Inferior parietal cortex (tissue), 1 donor: ENCODE data around the gene FOXS1.
A peak's percentile ranks its signal among the peaks of the same experiment; 100 is the strongest.

Experiments
- DNase-seq: peaks from one replicate; pipeline ENCODE4 v3.0.0-alpha.2; 2016; ENCODE audit errors: extremely low spot score

Gene FOXS1

DNA sequence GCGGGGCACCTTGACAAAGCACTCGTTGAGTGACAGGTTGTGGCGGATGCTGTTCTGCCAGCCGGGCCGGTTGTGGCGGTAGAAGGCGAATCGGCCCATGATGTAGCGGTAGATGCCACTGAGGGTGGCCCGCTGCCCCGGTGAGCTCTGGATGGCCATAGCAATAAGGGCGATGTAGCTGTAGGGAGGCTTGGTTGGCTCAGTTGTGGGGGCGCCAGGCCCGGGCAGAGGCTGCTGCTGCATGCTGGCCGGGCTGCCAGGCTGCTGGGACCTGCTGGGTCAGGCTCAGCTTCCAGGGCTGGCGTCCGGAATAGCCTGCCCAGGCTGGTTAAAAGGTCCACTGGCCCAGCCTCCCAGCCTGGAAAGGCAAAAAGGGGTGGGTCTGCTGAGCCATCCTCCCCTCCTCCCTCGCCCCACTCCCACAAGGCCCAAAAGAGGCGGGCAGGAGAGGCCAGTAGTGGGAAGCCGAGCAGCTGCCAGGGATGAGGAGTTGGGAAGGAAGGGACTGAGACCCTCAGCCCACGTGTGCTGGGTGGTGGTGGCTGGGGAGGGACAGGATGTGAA, at the start of gene FOXS1:
TSS of gene FOXS1 (minus strand) at position 305 of the 564 bp plus-strand sequence. CDS start at position 243, 62 bp downstream.
- no peak for DNase-seq

DNA sequence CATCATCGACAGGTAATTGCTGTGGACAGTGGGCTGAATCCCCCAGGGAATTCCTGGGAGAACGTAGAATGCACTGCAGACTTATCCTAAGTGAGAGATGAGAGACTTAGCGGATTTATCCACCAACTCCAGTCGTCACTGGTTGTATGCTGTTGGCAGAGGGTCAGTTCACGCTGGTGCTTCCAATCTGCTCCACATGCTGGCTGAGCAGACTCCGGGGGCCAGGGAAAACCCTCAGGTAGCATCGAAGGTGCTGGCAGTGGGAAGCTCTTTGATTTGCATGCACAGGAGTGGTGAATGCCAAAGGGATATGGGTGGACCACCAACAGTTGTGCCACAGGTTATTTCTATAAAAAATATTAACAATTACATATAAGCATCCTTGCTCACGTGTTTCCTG, 45.2 kb upstream of the FOXS1 start:
- no peak for DNase-seq

DNA sequence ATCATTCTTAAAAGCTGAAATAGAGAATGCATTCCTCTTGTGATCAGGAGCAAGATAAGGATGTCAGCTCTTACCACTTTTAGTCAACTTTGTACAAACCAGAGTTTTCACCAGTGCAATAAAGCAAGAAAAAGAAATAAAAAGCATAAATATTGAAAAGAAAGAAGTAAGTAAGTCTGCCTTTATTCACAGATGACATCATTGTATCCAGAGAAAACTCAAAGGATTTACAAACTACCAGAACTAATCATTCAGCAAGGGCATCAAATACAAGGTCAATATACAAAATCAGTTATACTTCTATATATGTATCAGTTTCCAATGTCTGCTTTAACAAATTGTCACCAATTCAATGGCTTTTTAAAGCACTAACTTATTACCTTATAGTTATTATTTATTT, 38.4 kb upstream of the FOXS1 start:
- DNase-seq, result no peak

DNA sequence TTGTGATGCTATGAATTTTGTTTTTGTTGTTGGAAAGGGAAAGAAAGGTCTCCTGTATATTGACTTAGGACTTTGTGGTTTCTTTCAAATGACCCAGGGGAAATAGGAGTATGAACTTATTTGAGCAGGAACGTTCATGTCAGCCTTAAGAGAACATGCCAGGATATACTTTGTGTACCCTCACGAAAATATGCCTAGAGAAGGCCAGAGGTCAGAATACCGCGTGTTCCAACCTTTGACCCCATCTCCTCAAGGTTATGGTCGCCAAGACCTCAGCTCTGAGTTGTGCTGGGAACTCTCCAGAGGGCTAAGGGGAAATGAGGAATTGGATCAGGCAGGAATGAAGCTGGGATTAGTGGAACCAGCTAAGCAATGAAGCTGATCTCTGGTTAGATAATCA, 36.5 kb upstream of the FOXS1 start:
- no peak for DNase-seq

DNA sequence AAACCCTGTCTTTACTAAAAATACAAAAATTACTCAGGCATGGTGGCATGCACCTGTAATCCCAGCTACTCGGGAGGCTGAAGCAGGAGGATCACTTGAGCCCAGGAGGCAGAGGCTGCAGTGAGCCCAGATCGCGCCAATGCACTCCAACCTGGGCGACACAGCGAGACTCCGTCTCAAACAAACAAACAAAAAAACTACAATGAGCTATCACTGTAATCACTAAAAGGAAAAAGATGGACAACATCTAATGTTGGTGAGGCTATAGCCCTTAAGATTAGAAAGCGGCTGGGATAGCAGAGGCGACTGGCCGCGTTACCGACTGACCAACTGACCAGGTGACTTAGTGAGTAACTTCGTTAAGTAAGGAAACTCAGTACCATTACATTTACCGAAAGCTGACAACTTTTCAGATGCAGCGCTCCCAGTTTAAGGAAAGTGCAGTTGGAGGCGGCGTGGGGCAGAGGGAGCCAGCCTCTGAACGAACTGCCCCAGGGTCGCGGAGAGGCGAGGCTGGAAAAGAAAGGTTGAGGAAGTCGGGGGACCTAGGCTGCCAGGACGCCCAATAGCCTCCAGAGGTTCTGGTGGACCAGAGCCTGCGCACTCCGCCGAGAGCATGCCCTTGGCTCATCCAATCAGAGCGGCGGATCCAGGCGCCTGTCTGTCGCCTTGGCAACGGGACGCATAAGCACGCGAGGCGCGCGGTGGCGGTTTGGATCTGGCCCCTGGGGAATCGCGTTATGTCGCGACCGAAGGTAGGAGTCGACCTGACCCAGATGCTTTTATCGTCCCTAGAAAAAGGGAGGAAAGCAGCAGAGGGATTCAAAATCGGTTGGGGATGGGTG, 34.0 kb upstream of the FOXS1 start:
- peak; percentile 94 for DNase-seq

DNA sequence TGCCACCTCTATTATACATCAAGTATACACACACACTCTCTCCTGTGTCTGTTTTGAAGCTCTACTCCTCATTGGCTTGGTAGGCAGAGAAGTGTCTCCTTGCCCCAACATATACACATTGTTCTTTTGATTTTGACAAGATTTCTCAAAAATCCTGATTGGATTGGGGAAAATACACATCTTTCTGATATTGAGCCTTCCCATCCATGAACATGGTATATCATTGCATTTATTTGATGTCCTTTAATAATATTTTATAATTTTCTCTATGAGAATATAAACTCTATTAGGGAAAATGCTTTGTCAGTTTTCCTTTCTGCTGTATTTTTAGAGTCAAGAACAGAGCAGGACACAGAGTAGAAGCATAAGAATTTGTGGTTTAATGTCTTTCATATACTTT, 32.3 kb upstream of the FOXS1 start:
- DNase-seq, result no peak

DNA sequence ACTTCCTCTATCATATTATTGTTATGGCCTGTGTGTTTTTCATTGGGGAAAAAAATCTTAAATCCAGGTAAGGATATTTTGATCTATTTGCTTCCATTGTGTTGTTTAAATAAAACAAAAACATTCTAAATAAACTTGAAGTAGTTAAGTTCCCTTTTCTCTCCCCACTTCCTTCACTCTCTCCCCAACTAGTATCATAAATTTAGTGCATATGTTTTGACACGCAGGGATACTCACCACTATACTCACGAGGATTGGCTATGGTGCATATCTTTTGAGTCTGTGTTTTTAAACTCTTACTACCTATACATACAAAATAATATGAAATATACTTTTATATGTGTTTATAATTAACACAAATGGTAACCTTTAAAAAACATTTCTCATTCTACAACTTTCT, 30.3 kb upstream of the FOXS1 start:
- no peak for DNase-seq

DNA sequence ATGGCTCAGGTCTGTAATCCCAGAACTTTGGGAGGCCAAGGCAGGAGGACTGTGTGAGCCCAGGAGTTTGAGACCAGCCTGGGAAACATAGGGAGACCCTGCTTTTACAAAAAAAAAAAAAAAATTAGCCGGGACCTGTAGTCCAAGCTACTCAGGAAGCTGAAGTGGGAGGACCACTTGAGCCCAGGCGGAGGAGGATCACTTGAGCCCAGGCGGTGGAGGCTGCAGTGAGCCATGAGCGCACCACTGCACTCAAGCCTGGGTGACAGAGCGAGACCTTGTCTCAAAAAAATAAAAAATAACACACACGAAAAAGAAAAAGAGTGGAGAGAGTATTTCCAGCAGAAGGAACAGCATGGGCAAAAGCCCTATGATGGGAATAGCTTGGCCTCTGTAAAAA, 27.0 kb upstream of the FOXS1 start:
- DNase-seq, result no peak

DNA sequence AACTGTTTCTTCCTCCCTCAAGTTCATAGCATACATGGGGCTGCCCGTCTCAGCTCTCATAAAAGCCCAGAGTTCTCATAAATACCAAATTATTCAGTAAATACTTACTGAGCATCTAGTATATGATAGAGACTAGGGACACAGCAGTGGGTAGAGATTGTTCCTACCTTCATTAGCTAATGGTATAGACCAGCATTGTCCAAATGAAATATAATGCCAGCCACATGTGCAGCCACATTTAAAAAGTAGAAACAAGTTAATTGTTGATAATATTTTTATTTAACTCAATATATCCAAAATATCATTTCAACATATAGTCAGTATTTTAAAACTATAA, 26.2 kb upstream of the FOXS1 start:
- DNase-seq, result no peak

DNA sequence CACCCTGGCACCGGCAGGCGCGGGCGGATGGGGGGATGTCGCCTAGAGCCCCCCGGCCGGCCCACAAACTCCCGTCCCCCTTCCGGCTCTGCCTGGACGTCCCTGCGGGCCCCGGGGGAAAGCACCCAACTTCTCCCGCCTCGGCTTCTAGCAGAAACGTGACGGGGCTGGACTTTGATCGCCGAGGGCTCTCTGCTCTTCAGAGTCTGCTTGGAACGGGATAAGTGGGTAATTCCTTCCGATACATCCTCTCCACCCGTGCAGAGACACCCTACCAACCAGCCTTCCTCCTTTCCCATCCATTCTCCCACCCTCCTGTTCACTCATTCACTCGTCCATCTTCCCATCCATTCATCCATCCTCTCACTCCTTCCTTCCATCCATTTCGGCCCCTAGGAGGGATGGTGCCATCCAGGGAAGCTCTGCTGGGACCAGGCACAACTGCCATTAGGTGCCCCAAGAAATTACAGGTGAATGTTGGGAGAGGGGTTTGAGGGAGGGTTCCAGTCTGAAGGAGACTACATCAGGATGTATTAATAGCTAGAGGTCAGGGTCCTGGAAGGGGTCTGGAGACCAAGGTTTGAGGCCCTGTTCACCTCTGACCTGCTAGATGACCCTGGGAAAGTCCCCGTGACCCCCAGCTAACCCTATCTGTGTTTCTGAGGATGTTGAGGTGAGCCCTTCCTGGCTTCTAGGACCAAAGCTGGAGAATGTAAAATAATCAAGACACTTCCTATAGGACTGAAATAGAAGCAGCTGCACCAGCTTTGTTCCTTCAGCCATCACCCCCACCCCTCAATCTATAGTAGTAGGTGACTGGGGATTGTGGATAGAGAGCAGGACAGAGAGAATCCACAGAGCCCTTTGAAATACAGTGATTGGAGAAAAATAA, 25.6 kb upstream of the FOXS1 start:
- no peak for DNase-seq

DNA sequence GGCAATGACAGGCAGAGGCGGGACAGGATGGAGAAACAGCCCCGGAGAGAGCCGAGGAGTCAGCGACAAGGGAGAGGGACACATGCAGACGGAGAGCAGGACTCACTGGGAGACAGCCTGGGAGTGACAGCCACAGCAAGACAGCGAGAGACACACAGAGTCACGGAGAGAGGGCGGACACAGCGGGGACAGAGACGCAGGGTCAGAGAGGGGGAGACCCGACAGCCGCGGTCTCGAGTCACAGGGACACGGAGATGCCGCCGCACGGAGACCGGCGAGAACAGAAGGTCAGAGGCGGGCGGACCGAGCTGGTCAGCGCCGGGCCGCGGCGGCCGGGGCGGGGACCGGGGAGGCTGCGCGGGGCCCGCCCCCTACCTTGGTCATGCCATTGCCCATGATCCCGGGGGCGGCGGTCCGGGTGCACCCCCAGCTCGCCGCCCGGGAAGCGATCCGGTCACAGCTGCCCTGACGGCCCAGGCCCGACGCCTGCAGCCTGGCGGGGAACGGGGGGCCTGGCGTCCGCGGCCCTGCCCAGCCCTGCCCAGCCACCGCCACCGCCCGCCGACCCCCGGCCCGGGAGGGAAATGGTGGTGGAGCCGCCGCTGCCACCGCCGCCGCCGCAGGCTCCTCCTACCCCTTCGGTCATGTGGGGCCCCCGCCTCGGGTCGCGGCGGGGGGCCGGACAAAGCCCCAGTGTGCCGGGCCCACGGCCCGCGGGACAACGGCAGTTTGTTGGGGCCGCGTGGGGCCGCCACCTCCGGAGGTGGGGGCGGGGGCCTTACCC, 24.7 kb upstream of the FOXS1 start, which contains the start of the genes DUSP15 and TTLL9:
TSS of gene DUSP15 (minus strand) at position 586 of the 784 bp plus-strand sequence. CDS start at position 396, 190 bp downstream.
TSS of gene TTLL9 (plus strand) at position 693 of the 784 bp plus-strand sequence. CDS start 493 bp downstream, outside the sequence.
- peak; percentile 54 for DNase-seq

DNA sequence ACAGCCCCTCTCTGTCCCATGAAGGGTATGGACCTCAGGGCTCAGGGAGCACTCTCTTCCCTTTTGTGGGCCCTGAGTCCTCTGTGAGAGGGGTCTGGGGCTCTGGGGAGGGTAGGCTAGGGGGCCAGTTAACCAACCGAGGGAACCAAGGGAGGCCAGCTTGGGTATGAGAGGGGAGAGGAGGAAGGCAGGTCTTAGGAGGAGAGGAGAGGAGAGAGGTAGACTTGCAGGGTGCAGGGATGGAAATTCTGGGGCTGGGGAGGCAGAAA, 24.2 kb upstream of the FOXS1 start:
- no peak for DNase-seq

DNA sequence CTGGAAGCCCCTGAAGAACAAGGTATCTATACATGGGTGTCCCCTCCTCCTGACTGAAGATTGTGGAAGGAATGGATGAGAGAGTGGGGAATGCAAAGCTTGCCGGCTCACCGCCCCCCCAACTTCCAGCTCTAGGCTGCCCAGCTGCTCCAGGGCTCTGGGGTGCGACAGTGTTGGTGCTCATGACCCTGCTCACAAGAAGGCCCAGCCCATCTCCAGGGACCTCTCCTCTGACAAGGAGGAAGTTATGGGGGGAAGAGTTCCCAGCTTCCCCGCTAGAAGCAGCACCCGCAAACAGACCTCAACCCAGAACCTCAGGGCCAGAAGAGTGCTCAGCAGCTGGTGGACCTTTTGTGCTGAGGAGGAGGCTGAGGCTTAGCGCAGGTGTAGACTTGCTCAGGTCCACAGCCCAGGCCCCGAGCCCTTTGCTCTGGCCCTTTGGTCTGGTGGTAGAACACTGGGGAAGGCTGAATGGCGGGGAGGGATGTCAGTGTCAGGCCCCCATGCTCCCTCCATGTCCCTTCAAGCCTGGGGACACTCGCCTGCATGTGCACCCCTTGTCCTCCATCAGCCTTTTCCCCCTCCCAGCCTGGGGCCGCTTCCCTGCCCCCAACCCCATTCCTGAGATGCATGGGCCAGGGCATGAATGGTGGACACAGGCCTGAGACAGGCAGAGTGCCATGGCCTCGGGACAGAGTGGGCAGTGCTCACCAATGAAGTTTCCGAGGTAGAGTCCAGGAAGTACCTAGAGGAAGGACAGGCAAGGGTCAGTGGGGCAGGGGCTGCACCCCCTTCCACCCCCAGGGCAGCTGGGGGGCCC, 23.7 kb upstream of the FOXS1 start:
- DNase-seq, result no peak

DNA sequence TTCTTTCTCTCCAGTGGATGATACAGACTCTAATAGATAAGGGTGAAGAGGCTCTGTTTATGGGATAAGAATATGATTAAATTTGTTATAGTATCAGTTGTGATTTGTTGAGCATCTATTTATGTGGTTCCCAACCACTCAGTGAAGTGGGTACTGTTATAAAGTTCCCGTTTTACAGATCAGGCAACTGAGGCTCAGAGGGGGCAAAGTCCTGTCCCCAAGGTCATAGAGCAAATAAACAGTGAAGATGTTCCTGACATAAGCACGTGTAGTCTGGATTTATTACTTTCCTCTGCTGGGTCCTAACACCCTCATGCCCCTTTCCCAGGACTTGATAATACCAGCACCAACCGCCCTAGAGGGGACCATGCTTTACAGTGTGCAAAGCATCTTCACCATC, 20.8 kb upstream of the FOXS1 start:
- DNase-seq, result no peak

DNA sequence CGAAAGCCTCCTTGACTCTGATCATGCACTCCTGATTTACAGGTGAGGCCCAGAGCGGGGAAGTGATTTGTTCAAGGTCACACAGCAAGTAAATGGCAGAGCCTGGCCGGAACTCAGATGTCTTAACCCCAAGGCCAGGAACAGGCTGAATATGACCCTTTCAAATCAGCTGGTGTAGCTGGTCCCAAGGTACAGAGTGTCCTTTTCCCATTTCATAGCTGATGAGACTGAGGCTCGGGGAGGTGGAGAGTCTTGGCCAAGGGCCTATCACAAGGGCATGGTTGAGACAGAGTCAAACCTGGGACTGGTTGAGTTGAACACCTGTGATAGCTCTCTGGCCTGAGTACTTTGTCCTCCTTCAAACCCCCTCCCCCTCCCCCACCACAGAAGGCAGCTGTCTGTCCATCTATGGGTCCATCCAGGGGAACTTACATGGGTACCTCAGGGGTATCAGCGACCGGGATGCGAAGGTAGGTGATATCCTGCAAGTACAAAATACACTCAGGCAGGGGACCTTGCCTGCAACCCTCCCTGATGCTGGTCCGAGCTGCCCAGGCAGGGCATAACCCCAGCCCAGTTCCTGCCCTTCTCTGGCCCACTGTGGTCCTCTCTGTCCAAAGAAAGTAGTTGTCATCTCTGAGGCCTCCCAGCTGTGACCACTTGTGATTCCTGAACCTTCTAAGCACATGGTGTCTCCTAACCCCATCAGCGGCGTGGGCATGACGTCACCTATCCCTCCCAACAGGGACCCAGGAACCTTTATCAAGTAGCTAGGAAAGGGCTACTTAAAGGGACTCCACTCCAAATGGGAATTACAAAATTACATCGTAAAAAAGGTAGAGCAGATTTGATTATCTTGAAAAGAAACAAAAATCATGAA, 19.4 kb upstream of the FOXS1 start:
- no peak for DNase-seq

DNA sequence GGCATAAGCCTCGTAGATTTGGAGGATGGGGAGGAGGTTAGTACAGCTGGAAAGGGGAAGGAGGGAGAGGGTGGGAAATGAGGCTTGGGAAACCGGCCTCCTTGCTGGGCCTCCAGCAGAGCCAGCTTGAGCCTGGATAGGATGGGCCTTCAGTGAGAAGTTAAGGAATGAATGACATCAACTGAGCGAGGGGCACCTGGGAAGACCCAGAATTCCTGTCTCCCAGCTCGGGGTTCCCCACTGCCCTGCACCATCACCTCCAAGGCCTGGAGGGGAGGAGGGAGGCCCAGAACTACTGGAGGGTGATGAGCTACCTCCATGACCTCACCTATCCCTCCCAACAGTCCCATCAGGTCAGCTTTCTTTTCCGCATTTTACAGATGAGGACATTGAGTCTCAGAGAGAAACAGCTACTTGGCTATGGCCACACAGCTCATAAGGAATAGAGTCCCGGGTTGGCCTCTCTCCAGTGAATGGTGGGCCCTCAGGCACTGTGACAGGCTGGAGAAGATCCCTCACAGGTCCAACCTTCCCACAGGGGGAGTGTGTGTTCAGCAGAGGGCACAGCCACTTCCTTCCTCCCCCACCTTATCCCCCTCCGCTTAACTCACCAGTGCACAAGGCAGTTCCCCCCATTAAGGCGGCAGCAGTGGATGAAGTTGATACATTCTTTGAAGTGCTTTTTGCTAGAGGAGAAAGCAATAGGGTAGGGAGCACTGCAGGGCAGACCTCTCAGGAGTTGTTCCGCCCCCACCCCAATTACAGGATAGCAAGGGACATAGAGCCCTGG, 18.1 kb upstream of the FOXS1 start:
- no peak for DNase-seq

DNA sequence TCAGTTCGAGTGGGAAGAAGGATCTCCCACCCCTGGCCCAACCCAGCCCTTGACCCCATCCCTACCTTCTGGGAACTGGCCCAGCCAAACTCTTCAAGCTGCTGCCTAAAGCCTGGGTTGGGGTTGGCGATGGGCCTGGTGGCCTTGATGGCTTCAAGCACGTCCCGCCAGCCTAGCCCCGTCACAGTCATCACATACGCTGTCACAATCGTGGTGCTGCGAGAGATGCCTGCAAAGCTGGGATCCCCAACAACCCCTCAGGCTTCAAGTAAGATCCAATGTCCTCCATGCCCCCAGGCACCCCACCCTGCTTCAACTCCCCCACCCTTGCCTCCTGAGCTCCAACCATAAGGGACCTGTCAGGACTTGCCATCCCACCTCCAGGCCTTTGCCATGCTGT, 17.1 kb upstream of the FOXS1 start:
- DNase-seq, result no peak

DNA sequence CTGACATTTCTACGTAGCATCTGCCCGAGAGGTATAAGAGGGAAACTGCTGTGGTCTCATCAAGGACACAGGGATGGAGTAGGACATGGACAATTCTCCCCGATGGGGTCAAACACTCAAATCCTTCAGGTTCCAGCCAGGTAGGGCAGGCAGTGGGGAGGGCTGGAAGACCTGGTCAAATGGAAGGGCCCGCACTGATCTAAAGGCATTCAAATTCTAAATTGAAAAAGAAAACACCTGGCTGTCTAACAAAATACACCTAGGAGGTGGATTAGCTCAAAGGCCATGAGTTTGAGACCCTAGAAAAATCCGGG, 16.7 kb upstream of the FOXS1 start:
- no peak for DNase-seq

DNA sequence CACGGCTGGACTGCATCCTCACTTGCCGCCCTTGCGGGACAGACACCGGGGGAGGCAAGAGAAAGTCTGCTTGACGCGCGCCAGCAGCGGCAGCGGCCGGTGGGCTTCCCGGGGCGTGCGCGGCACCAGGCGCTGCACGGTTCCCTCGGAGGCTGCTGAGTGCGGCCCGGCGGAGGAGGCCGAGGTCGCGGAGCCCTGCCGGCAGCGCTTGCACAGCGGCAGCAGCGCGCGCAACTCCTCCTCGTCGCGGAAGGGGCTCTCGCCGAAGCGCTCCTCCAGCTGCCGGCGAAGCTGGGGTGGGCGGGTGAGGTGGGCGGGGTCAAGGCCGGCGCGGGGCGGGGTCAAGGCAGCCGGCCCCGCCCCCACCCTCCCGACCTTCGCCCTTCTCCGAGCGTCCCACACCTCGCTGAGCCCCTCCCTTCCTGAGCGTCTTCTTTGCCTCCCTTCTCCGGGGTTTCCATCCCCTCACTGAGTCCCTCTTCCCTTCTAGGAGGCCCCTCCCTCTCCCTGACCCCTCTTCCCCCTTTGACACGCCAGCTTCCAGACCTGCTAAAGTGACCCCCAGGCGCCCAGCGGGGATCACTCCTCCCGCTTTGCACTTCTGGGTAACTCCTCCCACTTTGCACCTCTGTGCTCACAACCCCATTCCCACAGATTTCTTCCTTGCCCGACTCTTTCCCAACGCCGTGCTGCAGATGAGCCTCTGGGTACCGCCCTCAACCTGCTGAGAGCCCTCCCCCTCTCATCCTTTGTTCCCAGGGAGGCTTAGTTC, 16.2 kb upstream of the FOXS1 start:
- no peak for DNase-seq
